Measurements from ENCODE around the gene TPO. TPM values are rescaled to one million over a fixed set of nuclear protein-coding genes. Genes with fewer than 3 reads are reported as not detected.
A peak's percentile ranks its signal among the peaks of the same experiment; 100 is the strongest.

TPO gene
- total RNA-seq, 1 experiment from 2014 or later, result not detected

DNA sequence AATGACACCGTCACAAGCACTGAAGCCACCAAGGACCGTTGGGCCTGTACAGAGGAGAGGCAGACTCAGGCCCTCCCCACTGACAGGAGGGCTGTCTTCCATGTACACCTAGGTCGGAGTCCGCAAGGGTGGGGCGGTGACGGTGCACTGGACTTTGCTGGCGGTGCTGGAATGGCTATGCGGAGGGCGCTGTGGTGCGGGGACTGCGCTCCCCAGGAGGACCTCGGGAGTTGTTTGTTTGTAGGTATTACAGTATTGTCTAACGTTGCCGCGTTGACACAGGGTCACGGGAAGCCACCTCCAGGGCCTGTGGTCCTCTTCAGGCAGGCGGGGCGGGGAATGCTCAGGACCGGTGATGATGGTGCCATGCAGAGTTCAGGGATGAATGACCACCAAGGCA is 126.2 kb downstream of the TPO start (continued):
- no peak for TF ChIP-seq HMGXB4 (CRISPR knock-in tag; IDR thresholded peaks at IDR 0.05)
- no peak for TF ChIP-seq TEAD4 (CRISPR knock-in tag; IDR thresholded peaks at IDR 0.05)
- TF ChIP-seq ZNF121 (CRISPR knock-in tag; IDR thresholded peaks at IDR 0.05), result no peak
- TF ChIP-seq ELF4 (CRISPR knock-in tag; IDR thresholded peaks at IDR 0.05; ENCODE audit: low read depth), result no peak

DNA sequence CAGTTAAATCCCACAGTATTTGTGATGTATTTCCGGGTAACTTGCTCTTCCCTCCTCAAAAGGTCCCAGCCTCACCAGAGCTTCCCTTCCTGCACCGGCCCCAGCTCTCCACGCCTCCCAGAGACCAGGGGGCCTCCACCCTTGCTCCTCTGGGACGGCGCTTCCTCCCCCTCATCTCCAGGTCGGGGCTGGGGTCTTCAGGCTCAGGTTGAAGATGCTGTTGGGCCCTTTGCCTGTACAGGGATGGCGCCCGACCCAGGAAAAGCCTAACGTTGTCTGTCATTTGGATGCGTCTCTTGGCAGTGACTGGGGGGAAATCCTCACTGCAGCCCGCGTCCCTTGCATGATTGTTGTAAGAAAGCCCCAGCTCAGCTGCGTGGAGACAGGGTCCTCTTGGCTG is 126.7 kb downstream of the TPO start:
- no peak for ATAC-seq

DNA sequence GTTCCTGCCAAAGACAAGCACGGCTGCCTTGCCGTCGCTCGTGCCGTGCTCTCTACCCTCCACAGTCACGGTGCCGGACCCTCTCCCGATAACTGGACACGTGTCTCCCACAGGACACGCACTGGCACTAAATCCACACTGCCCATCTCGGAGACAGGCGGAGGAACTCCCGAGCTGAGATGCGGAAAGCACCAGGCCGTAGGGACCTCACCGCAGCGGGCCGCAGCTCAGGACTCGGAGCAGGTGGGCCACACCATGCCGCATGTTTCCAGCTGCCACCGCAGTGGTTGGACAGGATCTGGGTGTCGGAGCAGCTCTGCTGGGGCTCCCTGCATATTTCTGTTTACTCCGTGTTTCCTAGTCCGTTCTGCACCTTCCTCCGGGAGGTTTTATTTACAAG is 127.2 kb downstream of the TPO start:
- Mint-ChIP-seq H3K9me3 (no peaks in the 10 kb centered on the region), H3K4me3 (no peak overlapping the region), H3K36me3 (no peaks in the 10 kb centered on the region), H3K4me1 (no peaks in the 10 kb centered on the region), H3K27me3 (ENCODE audit: low read depth) (no peaks in the 10 kb centered on the region), H3K27ac (no peak overlapping the region)
- TF ChIP-seq AFF4 (CRISPR knock-in tag; IDR thresholded peaks at IDR 0.05; ENCODE audit: borderline replicate concordance) (no peak), GRHL2 (CRISPR knock-in tag; IDR thresholded peaks at IDR 0.05; ENCODE audit: insufficient replicate concordance, severe bottlenecking) (no peak), TP53 (CRISPR knock-in tag; IDR thresholded peaks at IDR 0.05) (no peak), AR (CRISPR knock-in tag; IDR thresholded peaks at IDR 0.05) (no peak), ZNF219 (CRISPR knock-in tag; IDR thresholded peaks at IDR 0.05; ENCODE audit: borderline replicate concordance) (no peak)
- peak; percentile 5 for DNase-seq (ENCODE audit: low spot score)
- POLR2A ChIA-PET, result no interaction called here
- ATAC-seq, result no peak
- CTCF ChIA-PET, result interaction anchor here (1.5 kb wide), 1 partner anchor 10 kb away, joined by 12 read pairs; no protein-coding TSS in a partner anchor

More for the DNA sequence above, 126.7 kb downstream of the TPO start:
- TF ChIP-seq MXD4 (CRISPR knock-in tag; IDR thresholded peaks at IDR 0.05; ENCODE audit: borderline replicate concordance), result no peak
- Mint-ChIP-seq H3K27me3 (ENCODE audit: low read depth) (no peaks in the 10 kb centered on the region), H3K9me3 (no peaks in the 10 kb centered on the region), H3K36me3 (no peaks in the 10 kb centered on the region), H3K4me1 (no peaks in the 10 kb centered on the region), H3K27ac (no peak overlapping the region), H3K4me3 (no peak overlapping the region)
- CTCF ChIA-PET, result interaction anchor here (0.6 to 1.5 kb wide), 3 partner anchors 11 to 19 kb away, joined by 3 to 12 read pairs (median 3); no protein-coding TSS in a partner anchor
- POLR2A ChIA-PET, result no interaction called here
- DNase-seq (ENCODE audit: low spot score), result peak; percentile 6

DNA sequence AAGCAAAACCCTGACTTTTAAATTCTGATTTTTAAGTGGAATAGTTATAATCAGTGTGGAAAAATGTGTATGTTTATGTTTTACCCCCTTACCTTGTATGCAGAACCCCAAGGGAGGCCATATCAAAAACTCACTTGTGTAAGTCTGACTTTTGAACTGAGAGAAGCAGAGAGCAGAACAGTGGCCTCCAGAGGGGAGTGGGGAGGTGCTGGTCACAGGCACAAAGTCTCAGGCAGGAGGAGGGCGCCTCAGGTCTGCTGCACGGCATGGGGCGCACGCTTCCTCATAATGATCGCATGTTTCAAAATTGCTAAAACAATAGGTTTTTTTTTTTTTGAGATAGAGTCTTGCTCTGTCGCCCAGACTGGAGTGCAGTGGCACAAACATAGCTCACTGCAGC is 127.8 kb downstream of the TPO start:
- H3K4me1 Mint-ChIP-seq, result no peaks in the 10 kb centered on the region
- no peaks in the 10 kb centered on the region for H3K27me3 Mint-ChIP-seq (ENCODE audit: low read depth)
- no peaks in the 10 kb centered on the region for H3K36me3 Mint-ChIP-seq
- H3K4me3 Mint-ChIP-seq, result no peak overlapping the region
- H3K27ac Mint-ChIP-seq, result no peak overlapping the region
- POLR2A ChIA-PET, result no interaction called here
- CTCF ChIA-PET, result interaction anchor here (2.2 kb wide), 1 partner anchor 10 kb away, joined by 11 read pairs; no protein-coding TSS in a partner anchor
- DNase-seq (ENCODE audit: low spot score) (no peak), ATAC-seq (no peak)
- H3K9me3 Mint-ChIP-seq, result no peaks in the 10 kb centered on the region
- TF ChIP-seq E2F4 (CRISPR knock-in tag; IDR thresholded peaks at IDR 0.05; ENCODE audit: borderline replicate concordance, low read depth), result no peak
- no peak for TF ChIP-seq AFF4 (CRISPR knock-in tag; IDR thresholded peaks at IDR 0.05; ENCODE audit: borderline replicate concordance)
